ENCODE data around the gene PCDHA8. TPM values are rescaled to one million over a fixed set of nuclear protein-coding genes. Genes with fewer than 3 reads are reported as not detected.
A peak's percentile ranks its signal among the peaks of the same experiment; 100 is the strongest.
"Not testable (repeated sequence)": the region's sequence is repeated elsewhere in the genome, so short reads cannot be mapped to it uniquely, and the experiment has no call there.

Gene PCDHA8
- total RNA-seq, 1 donor from 2014 or later = 0.90 TPM

DNA sequence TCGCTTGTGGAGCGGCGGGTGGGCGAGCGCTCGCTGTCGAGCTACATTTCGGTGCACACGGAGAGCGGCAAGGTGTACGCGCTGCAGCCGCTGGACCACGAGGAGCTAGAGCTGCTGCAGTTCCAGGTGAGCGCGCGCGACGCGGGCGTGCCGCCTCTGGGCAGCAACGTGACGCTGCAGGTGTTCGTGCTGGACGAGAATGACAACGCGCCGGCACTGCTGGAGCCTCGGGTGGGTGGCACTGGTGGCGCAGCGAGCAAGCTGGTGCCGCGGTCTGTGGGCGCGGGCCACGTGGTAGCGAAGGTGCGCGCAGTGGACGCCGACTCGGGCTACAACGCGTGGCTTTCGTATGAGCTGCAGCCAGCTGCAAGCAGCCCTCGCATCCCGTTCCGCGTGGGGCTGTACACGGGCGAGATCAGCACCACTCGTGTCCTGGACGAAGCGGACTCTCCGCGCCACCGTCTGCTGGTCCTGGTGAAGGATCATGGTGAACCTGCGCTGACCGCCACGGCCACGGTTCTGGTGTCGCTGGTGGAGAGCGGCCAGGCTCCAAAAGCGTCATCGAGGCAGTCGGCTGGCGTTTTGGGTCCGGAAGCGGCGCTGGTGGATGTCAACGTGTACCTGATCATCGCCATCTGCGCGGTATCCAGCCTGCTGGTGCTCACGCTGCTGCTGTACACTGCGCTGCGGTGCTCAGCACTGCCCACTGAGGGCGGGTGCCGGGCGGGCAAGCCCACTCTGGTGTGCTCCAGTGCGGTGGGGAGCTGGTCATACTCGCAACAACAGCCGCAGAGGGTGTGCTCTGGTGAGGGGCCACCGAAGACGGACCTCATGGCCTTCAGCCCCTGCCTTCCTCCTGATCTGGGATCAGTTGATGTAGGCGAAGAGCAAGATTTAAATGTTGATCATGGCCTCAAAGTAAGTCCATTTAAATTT, 2.1 kb downstream of the PCDHA8 start:
- Mint-ChIP-seq H3K4me3 (no peak overlapping the region), H3K36me3 (peaks cover 24% of the 10 kb centered on the region), H3K27ac (no peak overlapping the region), H3K9me3 (peaks cover 49% of the 10 kb centered on the region), H3K4me1 (no peaks in the 10 kb centered on the region), H3K27me3 (ENCODE audit: insufficient read depth, low read depth) (peaks cover 2% of the 10 kb centered on the region)
- Histone ChIP-seq H3K79me2 (ENCODE audit: low read depth) (no peaks in the 10 kb centered on the region), H3K9me3 (ENCODE audit: low read depth) (peaks cover 8% of the 10 kb centered on the region), H3K4me1 (no peaks in the 10 kb centered on the region), H3K27ac (no peak overlapping the region), H2AFZ (replicated peaks) (no peak overlapping the region), H3F3A (ENCODE audit: low read depth) (no peaks in the 10 kb centered on the region), H3K4me3 (no peak overlapping the region), H3K4me2 (no peak overlapping the region), H4K20me1 (ENCODE audit: low read depth) (no peaks in the 10 kb centered on the region), H3K27me3 (no peaks in the 10 kb centered on the region), H3K9ac (no peak overlapping the region), H3K36me3 (no peaks in the 10 kb centered on the region)
- TF ChIP-seq, protein P1, sequence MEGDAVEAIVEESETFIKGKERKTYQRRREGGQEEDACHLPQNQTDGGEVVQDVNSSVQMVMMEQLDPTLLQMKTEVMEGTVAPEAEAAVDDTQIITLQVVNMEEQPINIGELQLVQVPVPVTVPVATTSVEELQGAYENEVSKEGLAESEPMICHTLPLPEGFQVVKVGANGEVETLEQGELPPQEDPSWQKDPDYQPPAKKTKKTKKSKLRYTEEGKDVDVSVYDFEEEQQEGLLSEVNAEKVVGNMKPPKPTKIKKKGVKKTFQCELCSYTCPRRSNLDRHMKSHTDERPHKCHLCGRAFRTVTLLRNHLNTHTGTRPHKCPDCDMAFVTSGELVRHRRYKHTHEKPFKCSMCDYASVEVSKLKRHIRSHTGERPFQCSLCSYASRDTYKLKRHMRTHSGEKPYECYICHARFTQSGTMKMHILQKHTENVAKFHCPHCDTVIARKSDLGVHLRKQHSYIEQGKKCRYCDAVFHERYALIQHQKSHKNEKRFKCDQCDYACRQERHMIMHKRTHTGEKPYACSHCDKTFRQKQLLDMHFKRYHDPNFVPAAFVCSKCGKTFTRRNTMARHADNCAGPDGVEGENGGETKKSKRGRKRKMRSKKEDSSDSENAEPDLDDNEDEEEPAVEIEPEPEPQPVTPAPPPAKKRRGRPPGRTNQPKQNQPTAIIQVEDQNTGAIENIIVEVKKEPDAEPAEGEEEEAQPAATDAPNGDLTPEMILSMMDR (IDR thresholded peaks at IDR 0.05) = no peak
- TF ChIP-seq EZH2 (IDR thresholded peaks at IDR 0.05) = no peak
- no peak for DNase-seq (ENCODE audit: low spot score)

DNA sequence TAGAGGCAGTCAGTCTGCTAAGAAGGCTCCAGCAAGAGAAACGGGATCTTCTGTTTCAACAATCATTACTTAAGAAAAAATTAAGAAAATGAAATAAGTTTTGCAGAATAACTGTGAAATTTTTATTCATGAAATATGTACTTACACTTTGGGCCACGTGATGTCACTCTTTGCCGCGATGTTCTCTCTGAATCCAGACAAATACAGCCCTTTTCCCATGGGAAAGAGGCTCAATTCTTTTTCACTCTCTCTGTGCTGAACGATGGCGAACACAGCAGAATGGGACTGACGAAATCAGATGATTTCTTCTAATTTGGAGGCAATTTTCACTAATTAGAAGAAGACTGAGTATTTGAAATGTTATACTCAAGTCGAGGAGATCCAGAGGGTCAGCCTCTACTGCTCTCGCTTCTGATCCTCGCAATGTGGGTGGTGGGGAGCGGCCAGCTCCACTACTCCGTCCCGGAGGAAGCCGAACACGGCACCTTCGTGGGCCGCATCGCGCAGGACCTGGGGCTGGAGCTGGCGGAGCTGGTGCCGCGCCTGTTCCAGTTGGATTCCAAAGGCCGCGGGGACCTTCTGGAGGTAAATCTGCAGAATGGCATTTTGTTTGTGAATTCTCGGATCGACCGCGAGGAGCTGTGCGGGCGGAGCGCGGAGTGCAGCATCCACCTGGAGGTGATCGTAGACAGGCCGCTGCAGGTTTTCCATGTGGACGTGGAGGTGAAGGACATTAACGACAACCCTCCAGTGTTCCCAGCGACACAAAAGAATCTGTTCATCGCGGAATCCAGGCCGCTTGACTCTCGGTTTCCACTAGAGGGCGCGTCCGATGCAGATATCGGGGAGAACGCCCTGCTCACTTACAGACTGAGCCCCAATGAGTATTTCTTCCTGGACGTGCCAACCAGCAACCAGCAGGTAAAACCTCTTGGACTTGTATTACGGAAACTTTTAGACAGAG, 7.4 kb downstream of the PCDHA8 start, which contains the start of gene PCDHA9:
Gene PCDHA9, plus strand, starts transcription at position 244 of the 964 bp plus-strand sequence. Its CDS starts 114 bp downstream, at position 358.
- H3K4me3 Mint-ChIP-seq; H3K4me2 ChIP-seq; H4K20me1 ChIP-seq (ENCODE audit: low read depth); H3K9ac ChIP-seq; H3K27me3 Mint-ChIP-seq (ENCODE audit: insufficient read depth, low read depth); H3K27me3 ChIP-seq; DNase-seq (ENCODE audit: low spot score); H2AFZ ChIP-seq (replicated peaks); H3K79me2 ChIP-seq (ENCODE audit: low read depth); H3K27ac ChIP-seq; H3K4me1 ChIP-seq; H3K4me1 Mint-ChIP-seq; H3K27ac Mint-ChIP-seq; H3K36me3 ChIP-seq; H3F3A ChIP-seq (ENCODE audit: low read depth): not testable (repeated sequence)
- peak within 1 kb of the TSS; percentile 23 for H3K4me3 ChIP-seq
- H3K9me3 Mint-ChIP-seq = peaks cover 38% of the 10 kb centered on the region
- H3K36me3 Mint-ChIP-seq = peaks cover 18% of the 10 kb centered on the region
- TF ChIP-seq, protein P1 (IDR thresholded peaks at IDR 0.05) = peak; percentile 9
- peaks cover 10% of the 10 kb centered on the region for H3K9me3 ChIP-seq (ENCODE audit: low read depth)

DNA sequence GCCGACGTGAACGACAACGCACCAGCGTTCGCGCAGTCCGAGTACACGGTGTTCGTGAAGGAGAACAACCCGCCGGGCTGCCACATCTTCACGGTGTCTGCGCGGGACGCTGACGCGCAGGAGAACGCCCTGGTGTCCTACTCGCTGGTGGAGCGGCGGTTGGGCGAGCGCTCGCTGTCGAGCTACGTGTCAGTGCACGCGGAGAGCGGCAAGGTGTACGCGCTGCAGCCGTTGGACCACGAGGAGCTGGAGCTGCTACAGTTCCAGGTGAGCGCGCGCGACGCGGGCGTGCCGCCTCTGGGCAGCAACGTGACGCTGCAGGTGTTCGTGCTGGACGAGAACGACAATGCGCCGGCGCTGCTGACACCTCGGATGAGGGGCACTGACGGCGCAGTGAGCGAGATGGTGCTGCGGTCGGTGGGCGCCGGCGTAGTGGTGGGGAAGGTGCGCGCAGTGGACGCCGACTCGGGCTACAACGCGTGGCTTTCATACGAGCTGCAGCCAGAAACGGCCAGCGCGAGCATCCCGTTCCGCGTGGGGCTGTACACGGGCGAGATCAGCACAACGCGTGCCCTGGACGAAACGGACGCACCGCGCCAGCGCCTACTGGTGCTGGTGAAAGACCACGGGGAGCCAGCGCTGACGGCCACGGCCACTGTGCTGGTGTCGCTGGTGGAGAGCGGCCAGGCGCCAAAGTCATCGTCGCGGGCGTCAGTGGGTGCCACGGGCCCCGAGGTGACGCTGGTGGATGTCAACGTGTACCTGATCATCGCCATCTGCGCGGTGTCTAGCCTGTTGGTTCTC, 9.0 kb downstream of the PCDHA8 start:
- H3K36me3 ChIP-seq; H3K27ac Mint-ChIP-seq; H3K79me2 ChIP-seq (ENCODE audit: low read depth); H3K27ac ChIP-seq; H3K9ac ChIP-seq; H3F3A ChIP-seq (ENCODE audit: low read depth); H3K4me3 ChIP-seq; H3K4me1 Mint-ChIP-seq; H3K27me3 Mint-ChIP-seq (ENCODE audit: insufficient read depth, low read depth); H4K20me1 ChIP-seq (ENCODE audit: low read depth); H3K27me3 ChIP-seq; H2AFZ ChIP-seq (replicated peaks); H3K4me2 ChIP-seq; H3K4me3 Mint-ChIP-seq; DNase-seq (ENCODE audit: low spot score); H3K4me1 ChIP-seq: not testable (repeated sequence)
- peaks cover 10% of the 10 kb centered on the region for H3K9me3 ChIP-seq (ENCODE audit: low read depth)
- peaks cover 14% of the 10 kb centered on the region for H3K36me3 Mint-ChIP-seq
- peaks cover 29% of the 10 kb centered on the region for H3K9me3 Mint-ChIP-seq
